ENCODE results near the gene TMEM51.

Gene TMEM51

DNA sequence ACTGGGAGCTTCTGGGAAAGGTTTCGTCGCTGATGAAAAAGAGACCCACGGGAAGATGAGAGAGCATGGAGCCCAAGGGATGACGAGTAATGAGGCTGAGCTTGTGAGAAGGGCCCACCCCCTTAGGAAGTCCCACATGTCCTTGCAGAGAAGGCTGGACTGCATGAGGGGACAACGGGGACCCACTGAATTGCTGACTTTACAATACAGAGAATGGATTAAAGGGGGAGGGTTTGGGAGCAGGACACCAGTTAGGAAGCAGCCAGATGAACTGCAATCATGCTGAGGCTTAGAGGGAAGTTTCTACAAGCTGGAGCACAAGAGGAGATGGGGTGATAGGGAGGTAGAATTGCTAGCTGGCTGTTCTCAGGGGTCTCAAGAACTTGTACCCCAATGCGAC, 5.5 kb upstream of the TMEM51 start:
- TF ChIP-seq MAX (IDR thresholded peaks at IDR 0.05; ENCODE audit: low read depth, low read length) (no peak), CTCF (IDR thresholded peaks at IDR 0.05; ENCODE audit: low read depth, low read length) (no peak), POLR2A (IDR thresholded peaks at IDR 0.05; ENCODE audit: extremely low read depth, insufficient read length) (no peak), MYC (IDR thresholded peaks at IDR 0.05; ENCODE audit: low read depth, low read length) (no peak)
- DNase-seq (ENCODE audit: low read depth): no peak

GRCh38 chr1:15148475-15148874, 5.1 kb upstream of the TMEM51 start:
- DNase-seq (ENCODE audit: low read depth): no peak
- no peak overlapping the region for H3K4me3 ChIP-seq (ENCODE audit: low read depth, low read length)
- no peak for TF ChIP-seq CTCF (IDR thresholded peaks at IDR 0.05; ENCODE audit: low read depth, low read length)
- no peak for TF ChIP-seq MYC (IDR thresholded peaks at IDR 0.05; ENCODE audit: low read depth, low read length)

More for the DNA sequence above, 5.5 kb upstream of the TMEM51 start:
- no peak overlapping the region for H3K4me3 ChIP-seq (ENCODE audit: low read depth, low read length)

- H3K4me3 ChIP-seq (ENCODE audit: low read depth, low read length): no peak overlapping the region
- no peak for DNase-seq (ENCODE audit: low read depth)
- no peak for TF ChIP-seq MAX (IDR thresholded peaks at IDR 0.05; ENCODE audit: low read depth, low read length)
- TF ChIP-seq CTCF (IDR thresholded peaks at IDR 0.05; ENCODE audit: low read depth, low read length): no peak
- no peak for TF ChIP-seq POLR2A (IDR thresholded peaks at IDR 0.05; ENCODE audit: extremely low read depth, insufficient read length)
- no peak for TF ChIP-seq MYC (IDR thresholded peaks at IDR 0.05; ENCODE audit: low read depth, low read length)
Observed at GRCh38 chr1:15148941-15149340, 4.6 kb upstream of the TMEM51 start.

GRCh38 chr1:15150376-15150775, 3.2 kb upstream of the TMEM51 start:
- DNase-seq (ENCODE audit: low read depth): no peak
- H3K4me3 ChIP-seq (ENCODE audit: low read depth, low read length): no peak overlapping the region
- no peak for TF ChIP-seq CTCF (IDR thresholded peaks at IDR 0.05; ENCODE audit: low read depth, low read length)
- TF ChIP-seq MYC (IDR thresholded peaks at IDR 0.05; ENCODE audit: low read depth, low read length): no peak
- TF ChIP-seq POLR2A (IDR thresholded peaks at IDR 0.05; ENCODE audit: extremely low read depth, insufficient read length): no peak
- no peak for TF ChIP-seq MAX (IDR thresholded peaks at IDR 0.05; ENCODE audit: low read depth, low read length)

DNA sequence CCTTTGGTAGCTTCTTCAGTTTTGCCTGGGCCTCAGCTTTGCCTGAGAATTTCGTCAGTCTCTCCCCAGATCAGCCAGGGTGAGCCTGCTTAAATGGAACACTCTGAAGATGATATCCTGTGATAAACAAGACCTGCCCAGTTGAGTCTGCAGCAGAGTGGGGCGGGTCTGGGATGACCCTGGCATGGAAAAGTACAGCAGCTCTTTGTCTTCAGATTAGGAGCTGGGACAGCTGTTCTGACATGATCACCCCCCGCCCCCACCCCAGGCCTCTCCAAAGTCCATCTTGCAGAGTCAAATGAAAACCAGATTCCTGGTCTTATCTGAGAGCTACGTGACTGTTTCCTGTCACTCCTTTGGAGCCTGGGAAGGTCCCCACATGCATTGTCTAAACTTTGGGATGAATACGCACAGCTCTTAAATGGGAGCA, 2.2 kb upstream of the TMEM51 start:
- TF ChIP-seq POLR2A (IDR thresholded peaks at IDR 0.05; ENCODE audit: extremely low read depth, insufficient read length) (no peak), MAX (IDR thresholded peaks at IDR 0.05; ENCODE audit: low read depth, low read length) (no peak), CTCF (IDR thresholded peaks at IDR 0.05; ENCODE audit: low read depth, low read length) (no peak), MYC (IDR thresholded peaks at IDR 0.05; ENCODE audit: low read depth, low read length) (no peak)
- no peak for DNase-seq (ENCODE audit: low read depth)
- H3K4me3 ChIP-seq (ENCODE audit: low read depth, low read length): no peak overlapping the region

GRCh38 chr1:15151871-15152270, 1.7 kb upstream of the TMEM51 start:
- no peak for TF ChIP-seq MYC (IDR thresholded peaks at IDR 0.05; ENCODE audit: low read depth, low read length)
- no peak for TF ChIP-seq CTCF (IDR thresholded peaks at IDR 0.05; ENCODE audit: low read depth, low read length)
- no peak for TF ChIP-seq MAX (IDR thresholded peaks at IDR 0.05; ENCODE audit: low read depth, low read length)
- TF ChIP-seq POLR2A (IDR thresholded peaks at IDR 0.05; ENCODE audit: extremely low read depth, insufficient read length): no peak
- H3K4me3 ChIP-seq (ENCODE audit: low read depth, low read length): no peak overlapping the region
- no peak for DNase-seq (ENCODE audit: low read depth)
